GM15510 (cell line): ENCODE measurements around the gene ARHGEF1.

Source experiments
- POLR2A ChIP-seq: IDR thresholded peaks from 3 replicates; pipeline ENCODE4 v1.6.1; 2011; ENCODE audit warnings: borderline replicate concordance; ENCODE audit not compliant: insufficient read length; ENCODE audit errors: extremely low read depth

The ARHGEF1 gene

GRCh38 chr19:41923045-41923788 lies 40.2 kb downstream of the ARHGEF1 start:
- TF ChIP-seq POLR2A, result no peak

GRCh38 chr19:41924151-41925145 lies 41.5 kb downstream of the ARHGEF1 start:
- no peak for TF ChIP-seq POLR2A

- TF ChIP-seq POLR2A, result no peak
Observed at GRCh38 chr19:41925208-41926003, 42.4 kb downstream of the ARHGEF1 start.

- TF ChIP-seq POLR2A, result no peak
Observed at GRCh38 chr19:41926028-41926762, 43.2 kb downstream of the ARHGEF1 start.

- no peak for TF ChIP-seq POLR2A
Observed at GRCh38 chr19:41926763-41927496, 43.9 kb downstream of the ARHGEF1 start.

GRCh38 chr19:41927497-41928192 lies 44.7 kb downstream of the ARHGEF1 start:
- no peak for TF ChIP-seq POLR2A

GRCh38 chr19:41928221-41928683 lies 45.3 kb downstream of the ARHGEF1 start, which contains the start of gene ERFL:
TSS of gene ERFL (minus strand) at chr19:41928449. CDS start at chr19:41912919, 15,530 bp downstream.
- no peak for TF ChIP-seq POLR2A

GRCh38 chr19:41928754-41929535 lies 46.0 kb downstream of the ARHGEF1 start:
- no peak for TF ChIP-seq POLR2A

GRCh38 chr19:41929536-41930071 lies 46.6 kb downstream of the ARHGEF1 start:
- TF ChIP-seq POLR2A, result no peak

- no peak for TF ChIP-seq POLR2A
Observed at GRCh38 chr19:41930322-41930722, 47.3 kb downstream of the ARHGEF1 start.

GRCh38 chr19:41930926-41931592 lies 48.1 kb downstream of the ARHGEF1 start:
- no peak for TF ChIP-seq POLR2A
